Testis (tissue), 3 donors: Measurements from ENCODE around the gene GNPDA1. TPM values are rescaled to one million over a fixed set of nuclear protein-coding genes. Genes with fewer than 3 reads are reported as not detected.

ENCODE experiments used
- DNase-seq: peaks from one replicate; pipeline ENCODE4 v3.0.0-alpha.2; 2019
- H3K27ac ChIP-seq, 2 donors: fragments of 200-600 bp; sonication (generic); one replicate each; pipeline ENCODE4 v1.5.1; 2019
- H3K27me3 ChIP-seq: fragments of 200-600 bp; sonication (generic); one replicate; pipeline ENCODE4 v1.5.1; 2019
- H3K36me3 ChIP-seq: fragments of 200-600 bp; sonication (generic); one replicate; pipeline ENCODE4 v1.5.1; 2017; ENCODE audit warnings: low read depth; ENCODE audit errors: missing control alignments
- H3K4me1 ChIP-seq: fragments of 200-600 bp; sonication (generic); one replicate; pipeline ENCODE4 v1.5.1; 2019
- H3K4me3 ChIP-seq, 2 donors: fragments of 200-600 bp; sonication (generic); one replicate each; pipeline ENCODE4 v1.5.1; 2017 to 2019
- H3K9me3 ChIP-seq: fragments of 200-600 bp; sonication (generic); one replicate; pipeline ENCODE4 v1.5.1; 2017
- CTCF ChIP-seq, 3 experiments: fragments of 450-650 bp in 2 of 3; fragments of 200-600 bp in 1 of 3; sonication (generic) in 1 of 3; IDR thresholded peaks; one replicate each; pipeline ENCODE4 v1.5.1; 2016 to 2019; ENCODE audit warnings: antibody characterized with exemption in 3 of 3, mild to moderate bottlenecking in 2 of 3, moderate library complexity in 1 of 3
- POLR2A ChIP-seq: fragments of 450-650 bp; IDR thresholded peaks from one replicate; pipeline ENCODE4 v1.6.1; 2017; ENCODE audit warnings: antibody characterized with exemption, mild to moderate bottlenecking, moderate library complexity
- WGBS, 2 donors: methylation state at CpG; one replicate each; pipeline ENCODE4 v1.1.5; 2018; 5-methylcytosine and 5-hydroxymethylcytosine counted together
- intact Hi-C: fragments of 100-400 bp; cut with DNase I; formaldehyde crosslinking; loops from one replicate; pipeline ENCODE4 v1.15.1; 2023; ENCODE audit warnings: low total_unique reads
- polyA plus RNA-seq: library from polyadenylated mRNA; stranded (reverse); fragments of 350-450 nt; fragmentation: Illumina TruSeq; extraction: RNeasy Lipid Tissue Mini Kit (QIAGEN cat#74804); gene quantifications from one replicate; pipeline ENCODE4 v1.2.3, GENCODE V29; 2014; ENCODE audit warnings: low read depth, low replicate concordance; ENCODE audit not compliant: insufficient read depth
- total RNA-seq, 2 donors: library from RNA; depleted of rRNA; stranded (reverse); fragments of >200 nt; gene quantifications; one replicate each; pipeline ENCODE4 v1.2.3, GENCODE V29; 2016

GNPDA1 gene
- total and polyA plus RNA-seq, 3 donors from 2014 or later = 32.9 to 53.4 (median 49.4) TPM

GRCh38 chr5:142011572-142012185, 1.1 kb downstream of the GNPDA1 start:
- Histone ChIP-seq H3K36me3 (no peaks in the 10 kb centered on the region), H3K27ac (peak overlapping the region; percentile 90 to 96), H3K4me1 (peaks cover 19% of the 10 kb centered on the region), H3K4me3 (no peak overlapping the region), H3K27me3 (no peaks in the 10 kb centered on the region), H3K9me3 (no peaks in the 10 kb centered on the region)
- WGBS, 2 donors = 54 to 65% methylated on average over 7 to 9 of the region's 9 CpGs
- no peak for DNase-seq
- TF ChIP-seq CTCF (IDR thresholded peaks at IDR 0.05) = no peak
- TF ChIP-seq POLR2A = no peak
- intact Hi-C loops = loop anchor here (10.0 kb wide), 1 partner anchor 103 kb away; no protein-coding TSS in a partner anchor

GRCh38 chr5:142009886-142010285, 2.9 kb downstream of the GNPDA1 start:
- DNase-seq = no peak
- no peaks in the 10 kb centered on the region for H3K36me3 ChIP-seq
- H3K27ac ChIP-seq = no peak overlapping the region
- H3K9me3 ChIP-seq = no peaks in the 10 kb centered on the region
- intact Hi-C loops = loop anchor here (10.0 kb wide), 1 partner anchor 105 kb away; no protein-coding TSS in a partner anchor
- TF ChIP-seq POLR2A (no peak), CTCF (IDR thresholded peaks at IDR 0.05) (no peak)
- no peaks in the 10 kb centered on the region for H3K27me3 ChIP-seq
- 93% methylated on average over 4 of the region's 4 CpGs for WGBS, 2 donors
- no peak overlapping the region for H3K4me3 ChIP-seq
- peaks cover 19% of the 10 kb centered on the region for H3K4me1 ChIP-seq

GRCh38 chr5:142008813-142009212, 4.0 kb downstream of the GNPDA1 start:
- H3K27ac ChIP-seq = no peak overlapping the region
- H3K27me3 ChIP-seq = no peaks in the 10 kb centered on the region
- no peak overlapping the region for H3K4me3 ChIP-seq
- intact Hi-C loops = no loop called here
- no peak for DNase-seq
- H3K4me1 ChIP-seq = peaks cover 14% of the 10 kb centered on the region
- TF ChIP-seq POLR2A (no peak), CTCF (IDR thresholded peaks at IDR 0.05) (no peak)
- H3K36me3 ChIP-seq = no peaks in the 10 kb centered on the region
- H3K9me3 ChIP-seq = no peaks in the 10 kb centered on the region

DNA sequence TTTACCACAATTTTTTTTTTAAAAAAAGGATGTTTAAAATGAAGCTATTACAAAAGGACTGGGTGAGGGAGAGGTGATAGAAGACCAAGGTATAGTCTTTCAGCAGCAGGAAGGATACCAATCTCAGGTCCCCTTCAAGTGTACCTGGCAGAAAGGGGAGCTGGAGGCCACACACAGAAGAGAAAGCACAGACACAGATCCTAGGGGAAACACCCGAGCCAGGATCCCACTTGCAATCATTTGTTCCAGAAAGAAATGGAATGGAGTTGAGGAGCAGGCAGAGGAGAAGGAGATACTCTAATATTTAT, 5.6 kb downstream of the GNPDA1 start:
- 81 to 95% methylated on average over 1 of the region's 1 CpG for WGBS, 2 donors
- Histone ChIP-seq H3K4me3 (no peak overlapping the region), H3K27me3 (no peaks in the 10 kb centered on the region), H3K4me1 (peaks cover 6% of the 10 kb centered on the region), H3K36me3 (no peaks in the 10 kb centered on the region), H3K9me3 (no peaks in the 10 kb centered on the region), H3K27ac (no peak overlapping the region)
- DNase-seq = no peak
- TF ChIP-seq CTCF (IDR thresholded peaks at IDR 0.05) = no peak
- no peak for TF ChIP-seq POLR2A
- intact Hi-C loops = no loop called here
